GM18519 (cell line): ENCODE data around the gene HMCES.
"Not testable (repeated sequence)": the region's sequence is repeated elsewhere in the genome, so short reads cannot be mapped to it uniquely, and the experiment has no call there.

Experiments
- ATAC-seq: cut with Tn5 transposase; IDR thresholded peaks from one replicate; pipeline ENCODE4 v1.9.1; 2021; ENCODE audit warnings: mild to moderate bottlenecking, moderate library complexity; ENCODE audit not compliant: unreplicated experiment, low FRiP score

HMCES gene

GRCh38 chr3:129278439-129278965 is at the start of gene HMCES:
TSS of gene HMCES (plus strand) at chr3:129278870. CDS start at chr3:129279733, 863 bp downstream.
- no peak for ATAC-seq

- ATAC-seq, result no peak
These were observed 49.6 kb upstream of the HMCES start for GRCh38 chr3:129228891-129229585.

GRCh38 chr3:129230311-129231019 is 48.2 kb upstream of the HMCES start:
- no peak for ATAC-seq

- no peak for ATAC-seq
These were observed 47.1 kb upstream of the HMCES start for GRCh38 chr3:129231331-129232119.

GRCh38 chr3:129233538-129233937 is 45.1 kb upstream of the HMCES start:
- peak; percentile 67 for ATAC-seq

- no peak for ATAC-seq
These were observed 44.2 kb upstream of the HMCES start for GRCh38 chr3:129234441-129234840.

GRCh38 chr3:129235344-129235917 is 43.2 kb upstream of the HMCES start:
- no peak for ATAC-seq

GRCh38 chr3:129238945-129239705 is 39.5 kb upstream of the HMCES start:
- ATAC-seq, result no peak

GRCh38 chr3:129239991-129240390 is 38.7 kb upstream of the HMCES start:
- no peak for ATAC-seq

- ATAC-seq, result no peak
These were observed 38.2 kb upstream of the HMCES start for GRCh38 chr3:129240436-129240835.

- ATAC-seq, result no peak
These were observed 33.5 kb upstream of the HMCES start for GRCh38 chr3:129245141-129245540.

GRCh38 chr3:129245641-129246306 is 32.9 kb upstream of the HMCES start:
- not testable (repeated sequence) for ATAC-seq

GRCh38 chr3:129246636-129247035 is 32.0 kb upstream of the HMCES start:
- no peak for ATAC-seq

GRCh38 chr3:129248286-129248979 is 30.2 kb upstream of the HMCES start:
- no peak for ATAC-seq

GRCh38 chr3:129249284-129250065 is 29.2 kb upstream of the HMCES start, which contains the start of gene COPG1:
TSS of gene COPG1 (plus strand) at chr3:129249606. CDS start at chr3:129249710, 104 bp downstream.
- peak; percentile 67 for ATAC-seq

- no peak for ATAC-seq
These were observed 25.9 kb upstream of the HMCES start for GRCh38 chr3:129252748-129253147.

- ATAC-seq, result no peak
These were observed 24.0 kb upstream of the HMCES start for GRCh38 chr3:129254536-129255230.
